DND-41 (cell line): ENCODE data around the gene OR6S1.

Experiments
- ATAC-seq: fragments of 200-7000 bp; cut with Tn5 transposase; 3 replicates; pipeline ENCODE4 v1.9.1; 2021; ENCODE audit warnings: low read depth; ENCODE audit not compliant: insufficient read depth
- DNase-seq: peaks from one replicate; pipeline ENCODE4 v3.0.0-alpha.2; 2020
- H2AFZ ChIP-seq: 2 replicates; pipeline ENCODE4 v1.6.0; 2012; ENCODE audit warnings: low read depth, low read length
- H3K27ac ChIP-seq: 2 replicates; pipeline ENCODE4 v1.5.1; 2012; ENCODE audit warnings: low read length, inconsistent platforms
- H3K27me3 ChIP-seq: fragments of 200-600 bp; sonication (generic); 2 replicates; pipeline ENCODE4 v1.6.0; 2012; ENCODE audit warnings: low read length, mild to moderate bottlenecking, inconsistent platforms; ENCODE audit not compliant: insufficient read depth, poor library complexity
- H3K36me3 ChIP-seq: 2 replicates; pipeline ENCODE4 v1.5.1; 2012; ENCODE audit warnings: low read length, inconsistent platforms; ENCODE audit not compliant: insufficient read depth
- H3K4me1 ChIP-seq: 2 replicates; pipeline ENCODE4 v1.5.1; 2012; ENCODE audit warnings: mild to moderate bottlenecking, low read length; ENCODE audit not compliant: insufficient read depth
- H3K4me2 ChIP-seq: 2 replicates; pipeline ENCODE4 v1.6.0; 2012; ENCODE audit warnings: mild to moderate bottlenecking, moderate library complexity, low read length, inconsistent platforms; ENCODE audit not compliant: insufficient read depth
- H3K4me3 ChIP-seq, 2 experiments: fragments of 200-600 bp in 1 of 2; shearing (Covaris generic) in 1 of 2; 2 replicates each; pipeline ENCODE4 v1.5.1; 2012 to 2016; ENCODE audit warnings: inconsistent platforms in 2 of 2, low read length in 2 of 2, mild to moderate bottlenecking in 2 of 2, low read depth in 1 of 2, moderate library complexity in 1 of 2
- H3K79me2 ChIP-seq: 2 replicates; pipeline ENCODE4 v1.6.0; 2012; ENCODE audit warnings: low read length, inconsistent platforms; ENCODE audit not compliant: insufficient read depth
- H3K9ac ChIP-seq: 2 replicates; pipeline ENCODE4 v1.6.0; 2012; ENCODE audit warnings: low read depth, mild to moderate bottlenecking, inconsistent platforms, low read length, moderate library complexity
- H3K9me3 ChIP-seq: 2 replicates; pipeline ENCODE4 v1.5.1; 2012; ENCODE audit warnings: low read length, moderate library complexity, mild to moderate bottlenecking, inconsistent platforms; ENCODE audit not compliant: insufficient read depth, severe bottlenecking
- H4K20me1 ChIP-seq: 2 replicates; pipeline ENCODE4 v1.6.0; 2012; ENCODE audit warnings: low read length; ENCODE audit not compliant: insufficient read depth
- EZH2 ChIP-seq: IDR thresholded peaks from 3 replicates; pipeline ENCODE4 v1.6.1; 2012; ENCODE audit warnings: borderline replicate concordance, low read depth, mild to moderate bottlenecking, moderate library complexity, low read length, inconsistent platforms; ENCODE audit not compliant: severe bottlenecking
- TF ChIP-seq, protein P1 (sequence below): IDR thresholded peaks from 2 replicates; pipeline ENCODE4 v1.5.1; 2012; ENCODE audit warnings: borderline replicate concordance, low read length, moderate library complexity, mild to moderate bottlenecking; ENCODE audit not compliant: poor library complexity, severe bottlenecking; ENCODE audit errors: extremely low read depth

The OR6S1 gene, protein sequence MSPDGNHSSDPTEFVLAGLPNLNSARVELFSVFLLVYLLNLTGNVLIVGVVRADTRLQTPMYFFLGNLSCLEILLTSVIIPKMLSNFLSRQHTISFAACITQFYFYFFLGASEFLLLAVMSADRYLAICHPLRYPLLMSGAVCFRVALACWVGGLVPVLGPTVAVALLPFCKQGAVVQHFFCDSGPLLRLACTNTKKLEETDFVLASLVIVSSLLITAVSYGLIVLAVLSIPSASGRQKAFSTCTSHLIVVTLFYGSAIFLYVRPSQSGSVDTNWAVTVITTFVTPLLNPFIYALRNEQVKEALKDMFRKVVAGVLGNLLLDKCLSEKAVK

DNA sequence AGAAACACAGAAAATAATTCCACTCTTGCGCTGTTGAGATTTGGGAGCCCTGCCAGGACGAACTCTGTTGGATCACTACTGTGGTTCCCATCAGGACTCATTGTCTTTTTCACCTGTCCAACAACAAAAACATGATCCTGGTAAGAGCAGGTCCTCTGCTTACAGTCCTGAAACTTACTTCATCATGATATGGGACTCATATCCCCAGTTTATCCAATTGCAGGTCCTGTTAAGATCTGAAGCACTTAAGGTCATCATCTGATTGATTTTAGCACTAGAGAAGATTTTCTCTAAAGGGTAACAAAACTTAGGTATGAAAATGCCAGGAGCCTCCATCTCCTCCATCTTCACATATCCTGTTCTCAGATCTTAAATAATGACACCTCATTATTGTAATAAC, at the start of gene OR6S1:
OR6S1 (minus strand) TSS at position 101 of the 400 bp plus-strand sequence; CDS start at position 101, 0 bp downstream.
- Histone ChIP-seq H2AFZ (no peak within 1 kb of the TSS), H3K36me3 (no peaks in the 10 kb centered on the region), H3K79me2 (no peaks in the 10 kb centered on the region), H3K4me2 (no peak within 1 kb of the TSS), H3K9ac (no peak within 1 kb of the TSS), H3K4me1 (no peaks in the 10 kb centered on the region), H3K27me3 (peaks cover 16% of the 10 kb centered on the region), H4K20me1 (no peaks in the 10 kb centered on the region), H3K9me3 (no peaks in the 10 kb centered on the region), H3K27ac (no peak within 1 kb of the TSS), H3K4me3 (no peak within 1 kb of the TSS)
- DNase-seq (no peak), ATAC-seq (no peak)
- TF ChIP-seq, protein P1, sequence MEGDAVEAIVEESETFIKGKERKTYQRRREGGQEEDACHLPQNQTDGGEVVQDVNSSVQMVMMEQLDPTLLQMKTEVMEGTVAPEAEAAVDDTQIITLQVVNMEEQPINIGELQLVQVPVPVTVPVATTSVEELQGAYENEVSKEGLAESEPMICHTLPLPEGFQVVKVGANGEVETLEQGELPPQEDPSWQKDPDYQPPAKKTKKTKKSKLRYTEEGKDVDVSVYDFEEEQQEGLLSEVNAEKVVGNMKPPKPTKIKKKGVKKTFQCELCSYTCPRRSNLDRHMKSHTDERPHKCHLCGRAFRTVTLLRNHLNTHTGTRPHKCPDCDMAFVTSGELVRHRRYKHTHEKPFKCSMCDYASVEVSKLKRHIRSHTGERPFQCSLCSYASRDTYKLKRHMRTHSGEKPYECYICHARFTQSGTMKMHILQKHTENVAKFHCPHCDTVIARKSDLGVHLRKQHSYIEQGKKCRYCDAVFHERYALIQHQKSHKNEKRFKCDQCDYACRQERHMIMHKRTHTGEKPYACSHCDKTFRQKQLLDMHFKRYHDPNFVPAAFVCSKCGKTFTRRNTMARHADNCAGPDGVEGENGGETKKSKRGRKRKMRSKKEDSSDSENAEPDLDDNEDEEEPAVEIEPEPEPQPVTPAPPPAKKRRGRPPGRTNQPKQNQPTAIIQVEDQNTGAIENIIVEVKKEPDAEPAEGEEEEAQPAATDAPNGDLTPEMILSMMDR, result no peak
- TF ChIP-seq EZH2, result no peak

DNA sequence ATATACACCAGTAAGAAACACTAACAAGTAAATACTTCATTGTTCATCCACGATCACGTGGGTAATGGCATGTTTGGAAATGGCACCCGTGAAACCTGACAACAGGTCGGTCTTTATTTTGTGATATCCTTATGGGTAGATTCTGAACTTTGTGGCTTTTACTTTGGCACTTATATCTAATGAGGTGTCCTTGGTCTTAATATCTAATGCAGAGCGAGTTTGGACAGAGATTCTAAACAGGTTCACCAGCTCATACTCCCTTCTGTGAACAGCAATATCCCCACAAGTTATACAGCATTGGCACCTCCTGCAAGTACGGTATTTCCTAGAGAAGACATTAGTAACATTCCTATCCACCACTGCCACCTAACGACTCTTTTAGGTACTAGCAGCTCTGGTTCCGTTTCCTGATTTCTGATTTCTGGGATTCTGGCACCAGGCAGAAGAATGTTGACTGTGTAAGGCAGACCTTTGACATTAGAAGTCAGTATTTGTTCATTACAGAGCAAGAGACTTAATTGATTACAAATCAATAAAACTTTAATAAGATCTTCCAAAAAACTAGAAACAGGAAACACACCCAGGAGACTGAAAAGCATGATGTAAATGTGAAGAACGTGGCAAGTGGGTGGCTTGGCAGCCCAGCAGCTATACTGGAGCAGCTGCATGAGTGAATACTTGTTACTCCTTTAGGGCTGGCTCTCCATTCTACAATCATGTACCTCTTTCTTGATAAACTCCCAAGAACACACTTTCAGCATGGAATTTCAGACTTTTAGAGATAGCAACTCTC, 49.6 kb upstream of the OR6S1 start:
- H3K79me2 ChIP-seq, result no peaks in the 10 kb centered on the region
- TF ChIP-seq EZH2, result no peak
- TF ChIP-seq, protein P1, result peak; percentile 96
- H3K9ac ChIP-seq, result no peak overlapping the region
- no peak overlapping the region for H3K27ac ChIP-seq
- no peaks in the 10 kb centered on the region for H3K36me3 ChIP-seq
- no peaks in the 10 kb centered on the region for H3K27me3 ChIP-seq
- no peak overlapping the region for H3K4me3 ChIP-seq
- ATAC-seq, result peak; percentile 98
- no peaks in the 10 kb centered on the region for H4K20me1 ChIP-seq
- peak overlapping the region; percentile 34 for H3K4me2 ChIP-seq
- peak overlapping the region; percentile 71 for H2AFZ ChIP-seq
- peak; percentile 60 for DNase-seq
- H3K9me3 ChIP-seq, result no peaks in the 10 kb centered on the region
- H3K4me1 ChIP-seq, result peaks cover 16% of the 10 kb centered on the region

DNA sequence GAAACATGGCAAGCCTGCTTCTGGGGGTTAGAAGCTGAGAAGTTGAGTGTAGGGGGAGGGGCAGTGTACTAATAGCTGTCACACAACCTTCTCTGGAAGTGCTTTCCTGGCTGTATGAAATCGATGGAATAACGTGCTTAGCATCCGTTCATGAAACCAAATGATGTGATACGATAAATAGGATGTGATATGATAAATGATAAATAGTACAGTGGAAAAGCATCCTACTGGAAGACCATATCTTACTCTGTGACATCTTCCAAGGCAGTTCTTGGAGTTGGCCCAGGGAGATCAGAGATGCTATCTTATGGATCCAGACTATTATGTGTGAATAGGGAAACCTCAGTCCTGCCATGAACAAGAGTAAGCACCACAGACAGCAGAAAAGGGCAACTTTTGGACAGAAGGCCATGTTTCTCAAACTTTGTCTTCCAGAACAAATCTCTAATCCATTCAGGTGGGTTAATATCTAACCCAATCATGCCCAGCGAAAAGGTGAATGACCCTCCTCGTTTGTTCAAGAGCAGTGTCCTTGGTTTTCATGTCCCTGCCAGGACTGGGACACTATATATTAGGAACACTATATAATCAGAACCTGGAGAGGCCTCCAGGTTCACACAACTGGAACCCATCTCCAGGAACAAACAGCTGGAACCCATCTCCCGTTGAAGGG, 46.8 kb upstream of the OR6S1 start, which contains the start of gene ANG:
ANG (plus strand) TSS at position 598 of the 673 bp plus-strand sequence. CDS start 4,801 bp downstream, outside the sequence.
- Histone ChIP-seq H3K9ac (no peak within 1 kb of the TSS), H2AFZ (no peak within 1 kb of the TSS), H3K27me3 (no peaks in the 10 kb centered on the region), H3K4me1 (peaks cover 33% of the 10 kb centered on the region), H3K4me3 (no peak within 1 kb of the TSS), H3K9me3 (no peaks in the 10 kb centered on the region), H3K27ac (no peak within 1 kb of the TSS), H3K79me2 (no peaks in the 10 kb centered on the region), H3K4me2 (no peak within 1 kb of the TSS), H4K20me1 (no peaks in the 10 kb centered on the region), H3K36me3 (no peaks in the 10 kb centered on the region)
- no peak for ATAC-seq
- no peak for TF ChIP-seq EZH2
- TF ChIP-seq, protein P1, result no peak
- DNase-seq, result no peak
